Duodenal mucosa (tissue), 2 donors: ENCODE results near the gene TAF1.

ENCODE experiments used
- H3K27ac ChIP-seq: one replicate; pipeline ENCODE4 v1.7.0; 2013; ENCODE audit warnings: low read depth, low read length
- H3K27me3 ChIP-seq, 2 donors: one replicate each; pipeline ENCODE4 v1.7.0; 2013; ENCODE audit warnings: low read length in 2 of 2, control low read depth in 1 of 2; ENCODE audit not compliant: insufficient read depth in 2 of 2, control insufficient read depth in 1 of 2
- H3K36me3 ChIP-seq, 2 donors: one replicate each; pipeline ENCODE4 v1.7.0; 2013; ENCODE audit warnings: low read length in 2 of 2, control low read depth in 1 of 2; ENCODE audit not compliant: insufficient read depth in 2 of 2, control insufficient read depth in 1 of 2
- H3K4me1 ChIP-seq, 2 donors: one replicate each; pipeline ENCODE4 v1.7.0; 2013; ENCODE audit warnings: low read length in 2 of 2, control low read depth in 1 of 2; ENCODE audit not compliant: insufficient read depth in 2 of 2, control insufficient read depth in 1 of 2
- H3K4me3 ChIP-seq, 2 donors: one replicate each; pipeline ENCODE4 v1.7.0; 2013; ENCODE audit warnings: low read length in 2 of 2, low read depth in 1 of 2
- H3K9ac ChIP-seq, 2 donors: one replicate each; pipeline ENCODE4 v1.7.0; 2013; ENCODE audit warnings: low read length in 2 of 2, low read depth in 1 of 2
- H3K9me3 ChIP-seq, 2 donors: one replicate each; pipeline ENCODE4 v1.7.0; 2013; ENCODE audit warnings: low read length in 2 of 2, control low read depth in 1 of 2; ENCODE audit not compliant: control insufficient read depth in 1 of 2

Gene TAF1

GRCh38 chrX:71454222-71454621 is 88.1 kb downstream of the TAF1 start:
- Histone ChIP-seq H3K27me3 (no peaks in the 10 kb centered on the region), H3K9ac (no peak overlapping the region), H3K9me3 (no peaks in the 10 kb centered on the region), H3K27ac (no peak overlapping the region), H3K4me1 (no peaks in the 10 kb centered on the region), H3K36me3 (peaks cover 14 to 42% of the 10 kb centered on the region in 2 donors), H3K4me3 (no peak overlapping the region)

- peaks cover 24 to 74% of the 10 kb centered on the region in 2 donors for H3K36me3 ChIP-seq
- H3K9me3 ChIP-seq = no peaks in the 10 kb centered on the region
- H3K27me3 ChIP-seq = no peaks in the 10 kb centered on the region
- no peak overlapping the region for H3K27ac ChIP-seq
- H3K4me3 ChIP-seq = no peak overlapping the region
- no peak overlapping the region for H3K9ac ChIP-seq
- no peaks in the 10 kb centered on the region for H3K4me1 ChIP-seq
Observed at GRCh38 chrX:71458866-71459265, 92.7 kb downstream of the TAF1 start.

DNA sequence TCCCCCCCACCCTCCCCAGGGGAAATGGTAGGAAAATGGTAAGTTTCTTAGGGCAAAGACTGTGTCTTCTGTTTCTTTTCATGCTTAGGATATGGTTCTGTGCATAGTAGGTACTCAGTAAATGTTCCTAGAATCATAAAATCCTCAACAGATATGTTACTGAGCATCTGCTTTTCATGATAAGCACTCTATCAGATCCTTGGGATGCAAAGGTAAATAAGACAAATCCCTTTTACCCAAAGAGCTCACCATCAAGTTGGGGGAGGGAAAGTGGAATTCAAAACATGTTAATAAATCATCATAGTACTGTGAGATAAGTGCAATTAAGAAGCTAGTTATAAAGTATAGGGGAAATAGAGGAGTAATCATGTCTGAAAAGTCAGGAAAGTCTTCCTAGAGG is 98.8 kb downstream of the TAF1 start:
- H3K36me3 ChIP-seq = peaks cover 11 to 47% of the 10 kb centered on the region in 2 donors
- H3K4me1 ChIP-seq = no peaks in the 10 kb centered on the region
- H3K27ac ChIP-seq = no peak overlapping the region
- no peaks in the 10 kb centered on the region for H3K27me3 ChIP-seq
- no peak overlapping the region for H3K4me3 ChIP-seq
- no peaks in the 10 kb centered on the region for H3K9me3 ChIP-seq
- no peak overlapping the region for H3K9ac ChIP-seq

GRCh38 chrX:71466979-71467523 is 100.9 kb downstream of the TAF1 start:
- H3K9me3 ChIP-seq = no peaks in the 10 kb centered on the region
- H3K4me3 ChIP-seq = no peak overlapping the region
- H3K27ac ChIP-seq = no peak overlapping the region
- peaks cover 5 to 27% of the 10 kb centered on the region in 2 donors for H3K36me3 ChIP-seq
- H3K27me3 ChIP-seq = no peaks in the 10 kb centered on the region
- no peak overlapping the region for H3K9ac ChIP-seq
- H3K4me1 ChIP-seq = no peaks in the 10 kb centered on the region

- H3K27me3 ChIP-seq = no peaks in the 10 kb centered on the region
- no peaks in the 10 kb centered on the region for H3K36me3 ChIP-seq
- H3K27ac ChIP-seq = no peak overlapping the region
Observed at GRCh38 chrX:71475785-71476540, 109.8 kb downstream of the TAF1 start.

DNA sequence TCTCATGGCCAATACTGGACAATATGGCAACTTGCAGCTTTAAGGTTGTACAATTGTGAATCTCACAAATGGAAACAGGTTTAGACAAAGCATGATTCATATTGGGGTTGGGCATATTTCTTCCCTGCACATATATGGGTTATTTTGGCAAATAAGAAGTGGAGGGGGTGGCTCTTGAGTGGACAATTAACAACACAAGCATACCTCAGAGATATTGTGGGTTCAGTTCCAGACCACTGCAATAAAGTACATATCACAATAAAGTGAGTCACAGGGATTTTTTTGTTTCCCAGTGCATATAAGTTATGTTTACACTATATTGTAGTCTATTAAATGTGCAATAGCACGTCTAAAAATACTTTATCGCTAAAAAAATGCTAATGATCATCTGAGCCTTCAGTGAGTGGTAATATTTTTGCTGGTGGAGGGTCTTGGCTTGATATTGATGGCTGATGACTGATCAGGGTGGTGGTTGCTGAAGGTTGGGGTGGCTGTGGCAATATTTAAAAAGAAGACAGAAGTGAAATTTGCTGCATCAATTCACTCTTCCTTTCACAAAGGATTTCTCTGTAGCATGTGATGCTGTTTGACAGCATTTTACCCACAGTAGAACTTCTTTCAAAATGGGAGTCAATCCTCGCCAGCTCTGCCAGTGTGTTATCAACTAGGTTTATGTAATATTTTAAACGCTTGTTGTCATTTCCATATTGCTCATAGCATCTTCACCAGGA is 116.2 kb downstream of the TAF1 start:
- no peak overlapping the region for H3K4me3 ChIP-seq
- H3K27me3 ChIP-seq = no peaks in the 10 kb centered on the region
- no peak overlapping the region for H3K27ac ChIP-seq
- H3K9ac ChIP-seq = no peak overlapping the region
- no peaks in the 10 kb centered on the region for H3K36me3 ChIP-seq
- H3K9me3 ChIP-seq = no peaks in the 10 kb centered on the region
- H3K4me1 ChIP-seq = no peaks in the 10 kb centered on the region

More at GRCh38 chrX:71475785-71476540, 109.8 kb downstream of the TAF1 start:
- Histone ChIP-seq H3K4me3 (no peak overlapping the region), H3K9me3 (no peaks in the 10 kb centered on the region), H3K4me1 (no peaks in the 10 kb centered on the region), H3K9ac (no peak overlapping the region)

- no peak overlapping the region for H3K4me3 ChIP-seq
- no peaks in the 10 kb centered on the region for H3K27me3 ChIP-seq
- H3K9me3 ChIP-seq = no peaks in the 10 kb centered on the region
- H3K36me3 ChIP-seq = no peaks in the 10 kb centered on the region
- no peaks in the 10 kb centered on the region for H3K4me1 ChIP-seq
- H3K9ac ChIP-seq = no peak overlapping the region
- H3K27ac ChIP-seq = no peak overlapping the region
Observed at GRCh38 chrX:71487814-71488213, 121.7 kb downstream of the TAF1 start.

- Histone ChIP-seq H3K4me3 (no peak overlapping the region), H3K36me3 (no peaks in the 10 kb centered on the region), H3K27me3 (no peaks in the 10 kb centered on the region), H3K9ac (no peak overlapping the region), H3K4me1 (no peaks in the 10 kb centered on the region), H3K9me3 (no peaks in the 10 kb centered on the region), H3K27ac (no peak overlapping the region)
Observed at GRCh38 chrX:71489540-71489939, 123.4 kb downstream of the TAF1 start.

DNA sequence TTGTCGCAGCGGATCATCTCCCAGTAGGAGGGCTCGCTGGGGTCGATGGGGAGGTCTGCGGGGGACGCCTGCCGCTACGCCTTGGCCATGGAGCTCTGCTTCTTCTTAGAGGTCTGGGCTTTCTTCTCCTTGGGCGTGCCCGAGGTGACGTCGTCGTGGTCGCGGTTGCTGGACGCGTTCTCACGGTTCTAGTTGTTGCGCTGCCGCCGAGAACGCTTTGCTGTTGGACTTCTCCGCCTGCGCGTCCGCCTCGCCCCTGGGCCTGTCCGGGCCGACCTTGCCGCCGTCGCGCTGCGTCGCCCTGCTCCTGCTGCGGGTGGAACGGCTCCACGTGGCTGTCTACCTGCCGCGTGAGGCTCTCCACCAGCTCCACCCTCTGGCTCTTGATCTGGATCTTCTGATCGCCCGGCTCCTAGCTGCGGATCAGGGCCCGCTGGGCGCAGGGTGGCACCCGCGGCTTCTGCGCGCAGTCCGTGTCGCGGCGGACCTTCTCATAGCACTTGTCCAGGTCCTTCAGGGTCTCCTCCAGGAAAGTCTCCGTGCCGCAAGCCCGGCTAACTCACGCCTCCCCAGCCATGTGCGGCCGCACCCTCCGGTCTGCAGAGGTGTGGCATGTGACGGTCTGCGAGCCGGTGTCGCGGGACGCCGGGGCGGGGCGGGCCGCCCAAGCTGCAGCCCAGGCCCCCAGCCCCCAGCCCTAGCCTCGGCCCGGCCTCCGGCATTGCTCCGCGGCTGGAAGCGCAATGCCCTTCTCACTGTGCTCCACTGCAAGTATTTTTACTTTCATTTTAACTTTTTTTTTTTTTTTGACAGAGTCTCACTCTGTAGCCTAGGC is 126.3 kb downstream of the TAF1 start:
- H3K9me3 ChIP-seq = no peaks in the 10 kb centered on the region
- peak overlapping the region; percentile 62 to 71 for H3K4me3 ChIP-seq
- H3K9ac ChIP-seq = no peak overlapping the region
- no peaks in the 10 kb centered on the region for H3K36me3 ChIP-seq
- H3K4me1 ChIP-seq = no peaks in the 10 kb centered on the region
- H3K27me3 ChIP-seq = no peaks in the 10 kb centered on the region
- H3K27ac ChIP-seq = no peak overlapping the region
